GM11168 (cell line): Measurements from ENCODE around the gene HGF.

Experiments used
- in situ Hi-C: fragments of 300-500 bp; cut with MboI; formaldehyde crosslinking; loops from one replicate; pipeline ENCODE4 v1.12.0; 2022; ENCODE audit warnings: low sequenced_read_pairs; ENCODE audit not compliant: unreplicated experiment

HGF gene

DNA sequence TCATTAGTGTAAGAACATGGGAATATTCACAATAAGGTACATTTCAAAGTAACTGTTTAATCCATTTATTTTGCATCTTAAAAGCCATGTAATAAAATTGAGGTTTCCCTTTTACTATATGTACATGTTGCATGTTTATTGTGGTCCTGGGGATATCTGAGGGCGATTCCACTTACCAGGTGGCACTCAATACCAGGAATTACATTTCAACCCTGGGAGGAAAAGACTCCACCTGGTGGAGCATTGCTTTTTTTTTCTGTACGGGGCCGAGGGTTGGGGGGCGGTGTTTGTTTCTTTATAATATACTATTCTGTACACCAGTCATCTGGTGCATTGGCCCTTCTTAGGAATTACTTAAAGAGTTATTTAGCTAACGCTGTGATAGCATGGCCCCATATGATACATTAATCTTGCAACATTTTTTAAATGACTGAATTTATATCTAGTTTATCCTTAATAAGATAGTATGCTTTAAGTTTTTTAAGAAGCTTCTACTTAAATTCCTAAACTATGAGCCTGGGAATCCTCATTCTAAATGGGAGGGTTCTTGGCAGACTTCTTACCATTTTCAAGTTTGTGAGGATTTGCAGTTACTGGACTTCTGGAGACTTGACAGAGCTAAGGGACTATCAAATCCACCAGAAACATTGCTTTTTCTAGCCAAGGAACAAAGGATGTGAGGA, 7.2 kb upstream of the HGF start:
- in situ Hi-C loops = no loop called here

- in situ Hi-C loops = no loop called here
These were observed 6.3 kb upstream of the HGF start for GRCh38 chr7:81776161-81776560.

DNA sequence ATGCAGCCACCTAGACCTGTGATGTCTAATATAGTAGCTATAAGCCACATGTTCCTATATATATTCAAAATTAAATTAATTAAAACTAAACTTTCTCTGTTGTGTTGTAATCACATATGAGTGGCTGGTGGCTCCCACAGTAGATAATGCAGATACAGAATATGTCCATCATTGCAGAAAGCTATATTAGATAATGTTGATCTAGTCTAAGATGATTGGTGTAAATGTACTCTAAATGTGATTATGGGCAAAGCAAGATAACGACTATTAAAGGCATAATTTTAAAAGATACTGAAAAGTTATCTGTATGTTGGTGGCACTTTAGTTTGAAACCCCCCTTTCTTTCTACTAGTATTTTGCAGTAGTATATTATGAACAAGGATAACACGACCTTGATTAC, 5.7 kb upstream of the HGF start:
- in situ Hi-C loops = no loop called here

DNA sequence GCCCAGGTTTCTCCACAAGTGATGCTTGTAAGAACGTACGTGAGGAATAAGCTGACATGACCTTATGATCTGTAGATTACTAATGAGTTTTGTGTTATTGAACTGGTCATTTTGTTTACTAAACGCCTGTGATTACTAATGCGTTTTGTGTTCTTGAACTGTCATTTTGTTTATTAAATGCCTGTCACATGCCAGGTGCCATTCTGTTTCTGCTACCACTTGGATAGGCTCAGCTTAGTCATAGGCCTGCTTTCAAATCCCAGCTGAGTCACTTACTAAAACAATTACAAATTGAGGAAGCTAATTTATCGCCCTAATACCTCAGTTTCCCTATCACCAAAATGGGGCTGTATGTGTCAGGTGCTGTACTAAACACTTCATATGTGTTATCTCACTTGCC, 4.7 kb upstream of the HGF start:
- in situ Hi-C loops = no loop called here

DNA sequence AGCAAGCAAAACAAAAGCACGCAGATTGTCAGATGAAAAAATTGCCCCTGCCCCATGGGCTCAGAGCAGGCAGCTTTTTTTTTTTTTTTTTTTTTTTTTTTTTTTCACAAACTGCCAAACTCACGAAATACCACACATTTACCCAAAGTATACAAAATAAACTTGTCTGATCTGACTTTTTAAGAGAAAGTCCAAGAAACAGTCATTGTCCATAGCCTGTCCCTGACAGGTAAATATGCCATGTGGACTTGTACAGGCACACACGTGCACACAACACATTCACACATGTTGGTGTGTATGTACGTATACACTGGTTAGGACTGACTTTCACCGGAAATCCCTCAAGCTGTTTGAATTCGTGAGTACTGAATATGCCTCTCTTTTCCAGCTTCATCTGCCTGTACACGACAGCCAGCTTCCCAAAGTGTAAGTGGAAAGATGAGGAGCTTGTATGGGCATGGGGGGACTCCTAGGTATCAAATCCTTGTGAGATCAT, 929 bp upstream of the HGF start:
- in situ Hi-C loops = no loop called here

GRCh38 chr7:81768951-81769778, 682 bp downstream of the HGF start:
- in situ Hi-C loops = no loop called here

DNA sequence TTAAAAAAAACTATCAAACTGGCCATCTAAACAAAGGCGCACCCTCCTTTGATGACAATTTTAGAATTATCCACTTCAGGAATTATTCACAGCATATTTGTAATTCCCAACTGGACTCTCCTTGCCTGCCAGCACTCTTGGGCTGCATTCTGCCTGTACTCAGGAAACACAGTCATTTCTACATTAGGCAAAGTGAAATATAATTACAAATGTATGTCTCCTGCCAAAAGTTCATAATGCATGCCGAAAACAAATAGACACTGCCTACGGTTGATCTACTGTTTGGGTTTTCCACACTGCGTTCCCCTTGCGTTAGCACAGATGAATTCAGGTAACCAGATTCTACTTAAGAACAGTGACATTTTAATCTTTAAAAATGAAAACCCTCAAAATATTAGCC, 1.9 kb downstream of the HGF start:
- in situ Hi-C loops = no loop called here

DNA sequence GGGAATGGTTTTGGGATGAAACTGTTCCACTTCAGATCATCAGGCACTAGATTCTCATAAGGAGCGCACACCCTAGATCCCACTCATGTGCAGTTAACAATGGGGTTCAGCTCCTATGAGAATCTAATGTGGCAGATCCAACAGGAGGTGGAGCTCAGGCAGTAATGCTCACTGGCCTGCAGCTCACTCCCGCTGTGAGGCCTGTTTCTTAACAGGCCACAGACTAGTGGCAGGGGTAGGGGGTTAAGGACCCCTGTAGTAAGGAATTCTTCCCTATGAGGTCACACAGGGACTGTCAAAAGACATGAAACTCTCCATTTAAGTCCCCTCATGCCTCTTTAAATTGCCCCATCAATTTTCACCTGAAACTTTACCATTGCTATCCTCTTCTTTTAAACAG, 8.0 kb downstream of the HGF start:
- in situ Hi-C loops = no loop called here

- in situ Hi-C loops = no loop called here
These were observed 8.8 kb downstream of the HGF start for GRCh38 chr7:81761031-81761430.

- in situ Hi-C loops = no loop called here
These were observed 14.7 kb downstream of the HGF start for GRCh38 chr7:81754918-81755696.

- in situ Hi-C loops = no loop called here
These were observed 16.5 kb downstream of the HGF start for GRCh38 chr7:81753392-81753791.

DNA sequence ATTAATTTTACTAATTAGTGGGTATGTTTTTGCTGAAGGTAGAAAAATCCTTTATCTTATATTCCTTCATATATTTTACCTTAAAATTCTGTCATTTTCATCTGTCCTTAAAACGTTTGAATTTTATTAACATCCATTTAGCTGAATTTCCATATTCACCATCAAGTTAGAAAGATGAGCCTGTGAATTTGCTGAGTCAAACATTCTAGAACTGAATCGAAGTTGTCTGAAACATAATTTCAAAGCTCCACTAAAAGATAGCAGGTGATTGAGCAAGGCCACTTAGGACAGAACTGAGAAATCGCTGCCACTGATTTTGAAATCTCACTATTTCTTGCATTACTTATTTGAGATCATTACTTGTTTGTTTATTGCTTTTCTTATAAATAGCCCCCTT, 17.5 kb downstream of the HGF start:
- in situ Hi-C loops = no loop called here

GRCh38 chr7:81751619-81752317, 18.1 kb downstream of the HGF start:
- in situ Hi-C loops = no loop called here

- in situ Hi-C loops = no loop called here
These were observed 24.2 kb downstream of the HGF start for GRCh38 chr7:81745637-81746036.

DNA sequence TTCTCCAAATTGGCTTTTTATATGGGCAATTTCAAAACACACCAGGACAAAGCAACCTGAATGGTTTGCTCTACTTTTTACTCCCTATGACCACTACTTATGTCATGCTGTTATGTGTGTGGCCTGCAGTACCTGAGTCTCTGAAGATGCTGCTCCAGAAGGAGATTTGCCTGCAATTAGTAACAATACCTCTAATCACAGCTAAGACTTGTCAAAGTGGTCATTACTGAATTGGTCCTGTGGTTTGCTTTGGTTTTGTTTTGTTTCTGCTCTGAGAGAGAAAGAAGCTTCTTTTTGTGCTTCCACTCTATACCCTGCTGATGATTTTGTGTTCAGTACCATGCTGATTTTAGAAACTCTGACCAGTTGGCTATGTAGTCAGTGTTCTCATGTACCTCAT, 25.5 kb downstream of the HGF start:
- in situ Hi-C loops = no loop called here

- in situ Hi-C loops = no loop called here
These were observed 26.2 kb downstream of the HGF start for GRCh38 chr7:81743665-81744064.

DNA sequence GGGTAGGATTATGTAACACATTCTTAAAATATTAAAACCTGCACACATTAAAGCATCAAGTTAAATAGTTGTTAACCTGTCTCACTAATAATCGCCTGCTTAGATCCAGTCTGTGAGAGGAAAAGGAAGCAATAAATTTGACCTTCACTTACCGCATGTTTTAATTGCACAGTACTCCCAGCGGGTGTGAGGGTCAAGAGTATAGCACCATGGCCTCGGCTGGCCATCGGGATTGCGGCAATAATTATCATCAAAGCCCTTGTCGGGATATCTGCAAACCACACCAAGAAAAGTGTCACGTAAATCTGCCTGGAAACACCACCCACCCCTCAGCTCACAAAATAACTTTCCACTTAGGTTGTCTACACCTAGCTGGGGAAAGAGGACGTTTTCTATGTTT, 26.6 kb downstream of the HGF start:
- in situ Hi-C loops = no loop called here

- in situ Hi-C loops = no loop called here
These were observed 29.4 kb downstream of the HGF start for GRCh38 chr7:81740403-81740802.

- in situ Hi-C loops = no loop called here
These were observed 33.8 kb downstream of the HGF start for GRCh38 chr7:81736091-81736490.

DNA sequence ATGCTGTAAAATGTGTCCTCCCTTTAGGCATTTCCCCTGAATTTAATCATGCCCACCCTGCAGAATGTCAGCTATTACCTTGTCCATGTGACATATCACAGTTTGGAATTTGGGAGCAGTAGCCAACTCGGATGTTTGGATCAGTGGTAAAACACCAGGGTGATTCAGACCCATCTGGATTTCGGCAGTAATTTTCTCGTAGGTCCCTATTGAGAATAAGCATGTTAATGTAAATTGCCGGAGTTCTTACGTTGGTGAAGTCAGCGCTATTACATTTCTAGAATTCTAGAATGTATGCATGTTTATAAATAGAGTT, 44.1 kb downstream of the HGF start:
- in situ Hi-C loops = no loop called here
